NCI-H2227 (cell line): ENCODE results near the gene FAM83E.

Source experiments
- DNase-seq: peaks from one replicate; lab custom pipeline; 2025; ENCODE audit not compliant: unreplicated experiment; lab: John Stamatoyannopoulos, UW

FAM83E gene

GRCh38 chr19:48613024-48613851 lies 1.6 kb downstream of the FAM83E start:
- DNase-seq, result no peak

GRCh38 chr19:48611872-48612271 lies 3.0 kb downstream of the FAM83E start:
- DNase-seq, result no peak

- DNase-seq, result no peak
Measured at GRCh38 chr19:48609571-48610108, 5.2 kb downstream of the FAM83E start.

GRCh38 chr19:48608798-48609263 lies 6.0 kb downstream of the FAM83E start:
- DNase-seq, result no peak

- no peak for DNase-seq
Measured at GRCh38 chr19:48607359-48607755, 7.5 kb downstream of the FAM83E start.

GRCh38 chr19:48606463-48607358 lies 8.2 kb downstream of the FAM83E start, which contains the start of gene SPACA4:
Gene SPACA4 (plus strand): TSS chr19:48606742. CDS start chr19:48606979, 237 bp downstream.
- no peak for DNase-seq

- DNase-seq, result no peak
Measured at GRCh38 chr19:48603850-48604249, 11.0 kb downstream of the FAM83E start.

GRCh38 chr19:48603449-48603848 lies 11.4 kb downstream of the FAM83E start:
- DNase-seq, result no peak

GRCh38 chr19:48603001-48603400 lies 11.9 kb downstream of the FAM83E start:
- DNase-seq, result no peak

- no peak for DNase-seq
Measured at GRCh38 chr19:48600679-48601417, 14.0 kb downstream of the FAM83E start.

GRCh38 chr19:48598996-48599700 lies 15.7 kb downstream of the FAM83E start:
- DNase-seq, result no peak

- DNase-seq, result no peak
Measured at GRCh38 chr19:48596679-48597465, 18.0 kb downstream of the FAM83E start.

GRCh38 chr19:48596237-48596636 lies 18.6 kb downstream of the FAM83E start:
- DNase-seq, result no peak

GRCh38 chr19:48595833-48596232 lies 19.0 kb downstream of the FAM83E start:
- no peak for DNase-seq

GRCh38 chr19:48595171-48595570 lies 19.7 kb downstream of the FAM83E start:
- no peak for DNase-seq

- DNase-seq, result no peak
Measured at GRCh38 chr19:48591021-48591420, 23.9 kb downstream of the FAM83E start.

GRCh38 chr19:48588670-48589401 lies 26.0 kb downstream of the FAM83E start:
- peak; percentile 87 for DNase-seq

- DNase-seq, result no peak
Measured at GRCh38 chr19:48587387-48587786, 27.5 kb downstream of the FAM83E start.

- no peak for DNase-seq
Measured at GRCh38 chr19:48582168-48582567, 32.7 kb downstream of the FAM83E start.
